SK-N-DZ (cell line): ENCODE data around the gene CTNNA2.
A peak's percentile ranks its signal among the peaks of the same experiment; 100 is the strongest.

Source experiments
- DNase-seq: peaks from one replicate; pipeline ENCODE4 v3.0.0-alpha.2; 2015; ENCODE audit warnings: low spot score

The CTNNA2 gene

DNA sequence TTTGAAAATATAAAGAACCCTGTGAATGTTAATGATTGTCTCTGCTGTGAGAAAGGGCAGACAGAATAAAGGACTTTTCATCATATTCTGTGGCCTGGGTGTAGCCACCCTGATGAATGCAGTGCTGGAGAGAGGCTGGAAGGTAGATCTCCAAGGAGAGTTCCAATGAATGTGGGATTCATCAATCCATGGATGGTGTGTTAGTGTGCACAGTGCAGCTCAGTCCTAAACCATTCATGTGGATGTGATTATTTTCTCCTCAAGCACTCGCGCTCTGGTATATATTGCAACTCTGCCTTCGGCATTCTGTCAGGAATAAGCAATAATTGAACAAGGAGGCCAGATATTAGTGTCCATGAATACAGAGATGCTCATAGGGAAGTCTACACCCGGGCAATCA is 744.6 kb downstream of the CTNNA2 start:
- DNase-seq: no peak

DNA sequence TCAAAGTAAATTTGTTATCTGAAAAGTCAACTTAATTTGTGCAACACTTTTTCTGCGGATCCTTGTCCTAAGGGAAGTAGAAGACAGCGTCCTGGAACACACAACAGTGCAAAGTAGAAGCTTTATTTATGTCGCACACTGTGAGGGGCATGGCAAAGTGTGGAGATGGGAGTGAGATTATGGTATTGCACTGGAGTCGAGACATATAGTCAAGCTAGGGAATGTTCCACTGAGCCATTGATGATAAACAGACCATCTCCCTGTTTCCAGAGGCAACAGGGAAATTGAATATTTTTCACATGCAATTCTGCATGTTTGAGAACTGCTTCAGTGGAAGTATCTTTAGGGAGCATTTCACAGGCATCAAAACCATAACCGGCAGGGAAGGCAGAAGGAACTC is 745.5 kb downstream of the CTNNA2 start:
- DNase-seq: peak; percentile 87

DNA sequence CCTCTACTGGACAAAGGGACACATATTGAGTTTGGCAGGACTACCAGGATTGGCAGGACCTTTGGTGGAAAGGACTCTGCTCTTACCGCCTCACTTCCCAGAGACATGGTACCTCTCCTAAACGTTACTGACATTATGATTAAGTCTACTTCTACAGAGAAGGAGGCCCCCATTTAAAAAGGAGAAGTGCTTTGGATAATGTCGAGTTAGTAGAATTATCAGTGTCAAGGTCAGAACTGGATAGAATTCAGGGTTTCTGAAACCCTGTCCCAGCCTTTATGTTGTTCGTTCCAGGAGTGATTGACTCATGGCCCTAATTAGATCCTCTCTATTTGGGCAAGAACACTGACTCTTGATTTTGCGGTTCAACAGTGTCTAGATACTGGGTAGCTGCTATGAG is 745.9 kb downstream of the CTNNA2 start:
- DNase-seq: no peak

DNA sequence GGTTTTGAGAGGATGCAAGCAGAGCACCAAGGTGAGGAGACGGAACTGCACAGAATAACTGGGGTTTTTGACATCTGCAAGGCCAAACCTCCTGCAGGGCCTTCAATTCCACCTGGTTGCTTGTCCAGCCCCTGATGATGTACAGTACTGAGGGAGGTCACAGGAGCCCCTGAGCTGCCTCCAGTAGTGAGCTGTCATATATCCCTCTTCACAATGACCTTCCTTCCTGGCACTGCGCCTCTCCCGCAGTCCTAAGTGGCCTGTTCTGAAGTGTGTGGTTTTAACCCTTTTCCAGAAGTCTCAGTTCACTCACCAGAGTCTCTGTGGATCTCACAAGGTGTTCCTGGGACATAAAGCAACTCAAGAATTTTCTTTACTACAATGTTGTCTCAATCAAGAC is 746.4 kb downstream of the CTNNA2 start:
- peak; percentile 7 for DNase-seq

DNA sequence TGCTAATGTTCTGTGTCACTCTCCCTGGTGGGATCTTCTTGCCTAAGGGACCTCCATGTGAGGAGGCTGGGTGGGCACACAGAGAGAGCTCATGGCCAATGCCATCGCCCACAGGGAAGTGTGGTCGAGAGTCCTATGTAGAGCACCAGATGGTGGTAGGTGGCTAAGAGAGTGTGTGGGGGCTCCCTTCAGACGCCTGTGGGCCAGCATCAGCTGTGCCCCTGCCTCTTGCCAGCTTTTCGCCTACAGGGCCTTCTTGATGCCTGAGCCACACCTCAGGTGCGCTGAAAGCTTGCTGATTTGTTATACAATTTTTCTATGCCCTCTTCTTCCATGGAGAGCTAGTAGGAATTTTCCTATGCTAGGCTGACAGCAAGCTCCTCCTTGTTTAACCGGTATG is 753.4 kb downstream of the CTNNA2 start:
- no peak for DNase-seq

DNA sequence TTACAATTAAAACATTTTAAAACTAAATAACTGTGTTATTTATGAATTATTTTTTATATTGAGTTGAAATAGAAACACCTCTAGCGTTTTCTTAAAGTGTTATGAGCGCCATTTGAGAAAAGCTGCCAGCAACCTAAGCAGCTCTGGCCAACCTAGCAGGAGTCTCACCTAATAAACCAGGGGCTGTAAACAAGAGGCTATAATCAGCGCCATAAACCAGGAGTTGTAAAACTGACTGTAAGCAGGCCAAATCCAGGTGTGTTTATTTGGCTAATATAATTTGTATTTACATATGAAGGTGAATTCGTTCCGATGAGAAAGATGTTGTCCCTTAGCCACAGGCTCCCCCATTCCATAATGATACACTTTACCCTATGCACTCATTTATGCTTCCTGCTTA is 757.0 kb downstream of the CTNNA2 start:
- no peak for DNase-seq

DNA sequence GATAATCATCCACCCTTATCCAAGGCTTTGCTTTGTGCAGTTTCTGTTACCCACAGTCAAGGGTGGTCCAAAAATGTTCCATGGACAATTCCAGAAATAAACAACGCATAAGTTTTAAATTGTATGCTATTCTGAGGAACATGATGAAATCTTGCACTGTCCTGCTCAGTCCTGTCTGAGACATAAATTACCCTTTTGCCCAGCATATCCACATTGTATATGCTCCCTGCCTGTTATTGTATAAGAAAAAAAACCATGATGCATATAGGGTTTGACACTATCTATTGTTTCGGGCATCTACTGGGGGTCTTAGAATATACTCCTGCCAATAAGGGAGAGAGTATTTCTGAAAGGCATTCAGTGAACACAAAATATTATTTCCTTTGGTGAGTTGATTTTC is 767.7 kb downstream of the CTNNA2 start:
- no peak for DNase-seq

DNA sequence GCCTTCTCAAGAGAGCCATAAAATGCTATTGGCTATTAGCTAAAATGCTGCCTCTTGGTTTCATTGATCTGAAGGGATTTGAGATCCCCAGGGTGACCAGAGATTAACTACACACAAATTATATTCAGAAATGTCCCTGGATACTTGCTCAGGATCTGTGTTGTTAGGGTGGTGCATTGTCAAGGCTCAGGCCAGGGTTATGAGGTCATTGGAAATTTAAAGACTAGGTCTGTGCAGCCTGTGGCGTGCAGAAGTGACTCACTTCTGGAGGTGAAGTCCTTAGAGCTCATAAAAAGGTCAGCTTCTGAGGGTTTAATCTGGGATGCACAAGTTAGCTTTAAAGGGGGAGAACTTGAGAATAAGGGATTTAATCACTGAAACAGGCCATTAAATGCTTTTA is 768.2 kb downstream of the CTNNA2 start:
- DNase-seq: no peak

DNA sequence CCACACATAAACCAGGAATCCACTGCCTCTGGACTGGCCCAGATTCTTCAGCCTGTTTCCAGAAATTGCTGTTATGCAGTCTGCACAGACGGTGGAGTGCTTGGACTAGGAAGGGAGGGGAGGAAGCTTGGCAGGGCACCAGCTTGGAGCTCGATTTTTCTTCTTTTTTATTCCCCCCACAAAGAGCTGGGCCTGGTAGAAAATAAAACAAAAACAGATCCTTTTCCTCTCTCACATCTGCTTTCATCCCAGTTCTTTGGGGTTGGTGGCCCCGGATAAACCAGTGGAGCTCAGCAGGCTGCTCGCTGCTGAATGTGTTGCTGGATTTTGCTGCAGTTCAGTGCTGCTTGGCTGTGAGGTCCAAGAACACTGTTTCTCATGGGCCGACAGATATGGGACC is 775.7 kb downstream of the CTNNA2 start:
- DNase-seq: peak; percentile 38

DNA sequence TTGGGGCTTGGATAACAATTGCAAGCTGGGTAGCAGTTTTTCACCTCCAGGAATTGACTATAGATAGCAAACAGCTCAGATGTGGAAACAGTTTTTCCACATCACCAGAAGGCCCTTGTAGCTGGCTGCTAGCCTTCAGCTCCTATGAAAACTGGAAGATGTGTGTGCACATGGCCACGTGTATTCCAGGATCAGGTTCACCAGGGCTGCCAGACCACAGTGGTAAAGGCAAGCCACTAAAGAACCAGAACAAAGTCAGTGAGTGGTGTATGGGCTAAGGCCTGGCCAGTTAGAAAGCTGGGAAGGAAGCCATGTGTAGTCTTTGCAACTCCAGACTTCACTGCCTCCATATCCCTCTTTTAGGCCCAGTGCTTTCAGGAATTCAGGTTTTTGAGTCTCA is 778.8 kb downstream of the CTNNA2 start:
- no peak for DNase-seq

DNA sequence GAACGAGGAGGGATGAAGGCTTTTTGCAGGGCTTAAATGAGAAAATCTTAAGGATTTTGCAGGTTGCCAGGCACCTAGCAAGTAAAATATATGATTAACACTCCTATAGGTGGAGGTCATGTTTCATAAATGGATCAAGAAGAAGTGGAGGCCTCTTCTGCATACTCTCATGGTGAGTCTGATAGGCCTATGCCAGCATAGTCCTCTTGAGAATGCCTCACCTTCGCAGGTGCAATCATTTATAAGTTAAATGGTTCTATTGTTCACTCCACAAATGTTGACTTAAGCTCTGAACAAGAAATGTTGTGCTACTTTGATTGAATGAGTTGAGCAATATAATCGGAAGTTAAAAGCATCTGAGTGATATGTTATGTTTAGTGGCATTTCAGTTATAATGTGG is 779.6 kb downstream of the CTNNA2 start:
- DNase-seq: no peak

DNA sequence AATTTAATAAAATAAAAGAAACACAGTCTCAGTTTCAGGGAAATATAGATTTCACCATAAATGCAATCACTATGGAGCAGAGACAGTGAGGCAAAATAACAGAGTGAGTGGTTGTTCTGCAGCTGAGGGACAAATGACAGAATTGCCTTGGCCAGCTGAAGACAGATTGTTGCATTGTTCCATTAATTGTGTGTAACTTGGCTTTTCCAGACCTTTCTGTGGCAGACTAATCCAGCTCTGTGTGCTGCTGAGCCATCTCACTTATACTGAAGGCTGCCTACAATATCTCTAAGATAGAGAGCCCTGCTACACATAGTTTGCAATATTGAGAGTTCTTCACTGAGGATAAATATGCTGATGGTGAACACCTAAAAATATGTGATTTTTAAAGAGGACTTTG is 780.2 kb downstream of the CTNNA2 start:
- DNase-seq: no peak

DNA sequence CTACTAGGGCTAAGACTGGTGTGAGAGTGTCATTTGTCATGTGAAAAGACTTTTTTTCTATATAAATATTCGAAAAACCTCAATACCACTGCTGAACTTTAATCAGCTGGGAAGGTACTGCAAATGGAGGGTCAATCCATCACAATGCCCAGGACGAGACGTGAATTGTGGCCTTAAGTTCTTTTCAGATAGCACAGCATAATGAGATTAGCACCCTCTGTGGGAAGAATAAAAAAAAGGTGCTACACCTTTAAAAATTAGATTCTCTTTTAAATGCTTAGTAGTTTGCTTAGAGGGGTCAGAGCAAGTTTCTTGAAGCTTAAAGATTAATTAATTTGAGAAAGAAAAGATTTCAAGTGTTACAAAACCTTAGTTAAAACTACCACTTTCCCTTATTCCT is 786.1 kb downstream of the CTNNA2 start:
- no peak for DNase-seq

DNA sequence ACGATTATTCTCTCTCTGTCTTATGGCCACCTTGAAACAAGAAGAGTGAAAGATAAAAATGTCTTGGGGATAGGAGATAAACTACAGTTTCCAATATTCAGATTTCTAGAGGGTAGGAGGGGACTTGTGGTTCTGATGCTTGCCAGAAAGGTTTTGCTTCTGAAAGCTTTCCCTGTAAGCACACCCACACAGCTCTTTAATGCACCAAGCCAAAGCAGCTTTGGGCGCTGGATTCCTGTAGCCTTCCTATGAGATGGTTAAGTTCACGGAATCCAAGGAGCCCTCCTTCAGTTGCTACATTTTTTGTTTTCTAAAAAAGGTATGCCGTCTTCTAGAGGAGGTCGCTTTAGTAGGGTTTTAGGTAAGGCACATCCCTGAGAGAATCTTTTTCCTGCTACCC is 786.8 kb downstream of the CTNNA2 start:
- DNase-seq: no peak

DNA sequence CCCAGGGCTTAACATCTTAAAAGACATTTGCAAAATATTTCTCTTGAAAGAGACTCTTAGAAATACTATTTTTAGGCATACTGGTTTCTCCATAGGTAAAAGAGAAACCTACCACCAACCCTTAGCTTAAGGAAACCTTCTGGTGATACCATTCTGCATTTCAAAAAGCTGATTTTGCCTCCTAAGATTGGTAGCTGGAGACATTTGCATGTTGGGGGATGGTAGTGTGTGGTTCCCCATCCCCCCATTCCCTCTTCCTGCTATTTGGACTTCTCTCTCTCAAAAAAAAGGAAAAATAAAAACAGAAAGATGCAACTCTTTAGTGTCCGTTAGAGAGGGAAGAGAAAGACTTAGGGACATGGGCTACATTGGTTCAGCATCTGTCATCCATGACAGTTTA is 787.5 kb downstream of the CTNNA2 start:
- DNase-seq: no peak

DNA sequence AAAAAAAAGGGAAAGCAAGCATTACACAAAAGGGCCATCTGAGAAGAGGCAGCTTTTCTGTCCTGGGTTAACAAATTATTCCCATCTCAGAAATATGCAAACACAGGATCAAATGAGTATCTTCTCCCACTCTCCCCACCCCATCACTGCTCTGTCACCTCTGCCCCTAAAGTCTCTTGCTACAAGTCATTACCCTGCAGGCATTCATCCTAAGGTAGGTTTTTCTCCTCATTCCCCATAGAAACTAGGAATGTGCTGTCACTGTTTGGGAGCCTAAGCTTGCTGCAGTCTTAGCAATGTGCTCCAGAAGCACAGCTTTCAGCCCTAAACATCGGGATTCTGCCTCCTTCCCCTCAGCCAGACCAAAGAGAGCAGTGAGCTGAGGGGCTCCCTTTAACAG is 788.1 kb downstream of the CTNNA2 start:
- DNase-seq: no peak

DNA sequence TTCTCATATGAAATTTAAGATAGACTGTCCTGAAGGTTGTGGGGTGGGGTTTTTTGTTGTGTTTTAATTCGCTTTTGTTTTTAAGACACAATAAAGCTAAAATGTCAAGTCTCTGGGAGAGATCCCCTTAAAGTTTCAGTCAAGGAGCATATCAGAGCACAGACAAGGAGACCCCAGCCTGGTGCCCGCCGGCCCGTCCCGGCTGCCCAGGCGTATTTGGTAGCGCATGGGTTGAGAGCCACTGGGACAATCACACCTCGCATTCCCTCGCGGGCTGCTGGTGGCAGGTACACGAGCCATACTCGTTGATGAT is 789.1 kb downstream of the CTNNA2 start:
- DNase-seq: no peak

DNA sequence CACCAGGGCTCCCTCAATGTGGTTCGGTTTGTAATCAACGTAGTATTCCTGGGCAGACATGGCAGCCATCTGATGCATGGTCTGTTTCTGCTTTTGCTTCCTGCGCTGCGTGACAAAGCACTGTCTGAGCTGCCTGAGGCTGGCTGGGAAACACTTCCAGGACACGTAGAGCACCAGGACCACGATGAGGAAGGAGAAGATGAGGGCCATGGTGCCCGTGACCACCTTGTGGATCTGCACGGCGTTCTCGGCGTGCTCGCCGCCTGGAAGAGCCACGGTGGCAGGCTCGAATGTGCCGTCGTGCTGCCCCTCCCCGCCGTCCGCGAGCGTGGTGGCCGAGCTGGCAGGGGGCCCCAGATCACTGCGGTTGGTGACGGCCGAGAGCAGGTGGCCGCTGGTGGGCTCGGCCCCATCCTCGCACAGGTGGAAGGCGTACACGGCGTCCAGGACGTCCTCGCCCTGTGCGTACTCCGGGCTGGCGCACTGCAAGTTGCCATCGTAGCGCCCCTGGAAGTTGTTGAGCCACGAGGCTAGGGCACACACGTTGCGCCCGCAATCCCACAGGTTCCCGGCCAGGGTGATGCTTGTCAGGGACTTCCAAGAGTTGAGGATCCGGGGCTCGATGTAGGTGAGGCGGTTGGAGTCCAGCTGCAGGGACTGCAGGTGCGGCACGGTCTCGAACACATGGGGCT is 789.6 kb downstream of the CTNNA2 start:
- no peak for DNase-seq

DNA sequence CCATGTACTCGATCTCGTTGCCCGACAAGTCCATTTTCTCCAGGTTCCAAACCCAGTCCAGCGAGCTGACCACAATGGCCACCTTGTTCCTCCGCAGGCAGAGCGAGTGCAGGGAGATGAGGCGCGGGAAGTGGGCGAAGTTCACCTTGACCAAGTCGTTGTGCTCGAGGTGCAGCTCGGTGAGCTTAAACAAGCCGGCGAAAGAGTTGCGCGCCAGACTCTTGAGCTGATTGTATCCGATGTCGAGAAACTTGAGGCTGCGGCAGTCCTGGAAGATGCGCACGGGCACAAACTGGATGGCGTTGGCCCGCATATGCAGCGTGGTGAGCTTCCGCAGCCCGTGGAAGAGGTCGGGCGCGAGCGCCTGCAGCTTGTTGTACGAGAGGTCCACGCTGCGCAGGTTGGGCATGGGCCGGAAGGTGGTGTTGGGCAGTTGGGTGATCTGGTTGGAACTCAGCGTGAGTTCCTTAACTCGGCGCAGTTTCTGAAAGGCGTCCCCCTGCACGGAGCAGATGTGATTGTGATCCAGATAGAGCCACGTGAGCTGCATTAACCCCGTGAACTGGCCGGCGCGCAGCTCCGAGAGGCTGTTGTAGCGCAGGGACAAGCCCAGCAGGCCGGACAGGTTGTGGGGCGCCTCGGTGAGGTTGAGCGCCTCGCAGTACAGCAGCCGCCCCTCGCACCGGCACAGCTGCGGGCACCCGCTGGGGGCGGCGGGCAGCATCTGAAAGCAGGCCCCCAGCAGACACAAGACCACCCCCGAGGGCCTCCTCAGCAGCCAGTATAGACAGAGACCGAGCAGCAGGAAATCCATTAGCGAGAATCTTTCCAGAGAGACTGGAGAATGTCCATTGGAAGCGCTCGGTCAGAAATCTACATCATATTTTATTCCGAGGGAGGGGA is 790.4 kb downstream of the CTNNA2 start:
- peak; percentile 50 for DNase-seq

DNA sequence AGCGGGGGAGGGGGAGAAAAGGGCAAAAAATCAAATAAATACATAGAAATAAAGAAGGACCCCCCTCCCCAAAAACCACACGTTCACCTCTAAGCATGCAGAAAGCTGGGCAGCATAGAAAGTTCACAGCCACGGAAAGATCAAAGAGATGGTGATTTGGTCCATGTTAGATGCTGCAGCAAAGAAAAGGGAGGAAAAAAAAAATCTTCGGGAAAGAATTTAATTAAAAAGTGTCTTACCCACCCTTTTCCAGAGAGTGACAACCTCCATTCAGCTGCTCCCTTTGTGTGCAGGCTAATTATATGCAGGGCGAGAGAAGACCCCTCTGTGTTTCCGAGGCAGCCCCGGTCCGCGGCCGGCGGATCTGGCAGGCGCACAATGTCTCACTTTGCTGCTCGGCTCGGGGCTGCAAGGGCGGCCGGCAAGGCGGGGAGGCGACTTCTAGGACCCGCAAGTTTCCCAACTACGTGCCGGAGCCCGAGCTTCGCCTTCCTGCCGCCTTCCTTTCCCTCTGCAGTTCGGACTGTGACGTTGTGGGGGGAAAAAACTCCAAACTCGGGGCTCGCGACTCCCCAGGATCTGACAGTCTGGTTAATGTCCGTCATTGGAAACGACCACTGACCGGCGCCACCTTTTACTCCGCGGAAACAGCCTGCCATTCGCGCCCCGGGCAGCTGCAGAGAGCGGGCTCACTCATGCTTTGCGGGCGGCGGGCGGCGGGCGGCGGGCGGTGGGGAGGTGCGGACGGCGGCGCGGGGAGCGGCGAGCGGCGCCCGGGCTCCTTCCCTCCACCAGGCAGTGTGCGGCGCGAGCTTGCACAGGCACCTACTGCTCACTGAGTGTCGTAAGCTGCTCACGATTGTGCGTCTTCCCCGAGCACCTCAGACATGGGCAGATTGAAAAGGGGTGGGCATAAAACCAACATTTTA is 791.3 kb downstream of the CTNNA2 start, which contains the start of gene LRRTM1:
Gene LRRTM1 (minus strand): TSS at position 844 of the 929 bp plus-strand sequence. CDS start 933 bp downstream, outside the sequence.
- DNase-seq: peak; percentile 61

DNA sequence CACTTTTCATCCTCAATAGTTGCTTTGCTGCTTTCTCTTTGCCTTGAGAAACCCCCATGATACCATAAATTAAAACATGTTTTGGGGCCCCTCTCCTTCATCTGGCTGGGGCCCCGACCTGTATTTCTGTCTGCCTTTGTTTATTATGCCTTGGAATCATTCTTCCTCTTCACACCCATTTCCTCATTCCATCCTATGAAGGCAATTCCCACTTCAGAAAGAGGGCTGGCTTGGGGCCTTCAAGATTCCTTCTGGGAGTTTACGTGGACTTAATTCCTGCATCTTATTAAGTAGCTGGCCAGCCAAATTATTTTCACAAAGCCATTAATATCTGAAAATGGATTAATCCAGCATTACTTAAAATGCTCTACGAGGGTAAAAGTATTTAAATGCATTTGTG is 798.5 kb downstream of the CTNNA2 start:
- no peak for DNase-seq

DNA sequence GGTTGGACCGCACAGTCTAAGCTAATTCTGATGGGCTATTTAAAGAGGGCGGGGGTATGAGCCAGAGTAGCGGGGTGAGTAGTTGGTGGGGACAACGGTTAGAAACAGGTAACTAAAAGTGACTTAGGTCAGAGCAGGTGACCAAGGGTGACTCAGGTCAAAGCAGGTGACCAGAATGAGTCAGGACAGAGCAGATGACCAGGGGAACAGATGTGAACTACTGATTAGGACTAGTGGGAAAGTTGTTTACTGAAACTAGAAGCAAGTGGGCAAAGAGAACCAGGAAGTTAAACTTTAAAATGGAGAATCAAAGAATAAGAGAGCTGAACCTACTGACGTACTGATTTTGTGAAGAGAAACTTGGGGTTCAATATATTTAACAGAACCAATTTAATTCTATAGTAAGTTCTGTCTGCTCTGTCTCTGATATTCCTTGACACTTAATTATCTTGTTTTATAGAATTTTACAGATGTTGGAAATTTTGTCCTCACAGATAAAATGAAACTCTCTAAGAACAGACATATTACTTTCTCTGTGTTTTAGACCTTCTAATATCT is 799.5 kb downstream of the CTNNA2 start:
- DNase-seq: no peak
